Tibial nerve (tissue), 4 donors: Measurements from ENCODE around the gene SH3YL1. TPM values are rescaled to one million over a fixed set of nuclear protein-coding genes. Genes with fewer than 3 reads are reported as not detected.

ENCODE experiments used
- DNase-seq, 2 donors: peaks; one replicate each; pipeline ENCODE4 v3.0.0-alpha.2; 2019; ENCODE audit warnings: low spot score in 2 of 2
- H3K27ac ChIP-seq, 4 donors: fragments of 200-600 bp; sonication (generic) in 3 of 4; one replicate each; pipeline ENCODE4 v1.5.1; 2017 to 2019; ENCODE audit warnings: mild to moderate bottlenecking in 1 of 4
- H3K27me3 ChIP-seq, 2 donors: fragments of 200-600 bp; sonication (generic) in 1 of 2; one replicate each; pipeline versions ENCODE4 v1.5.1 to v1.6.0; 2017 to 2019
- H3K36me3 ChIP-seq, 3 donors: fragments of 200-600 bp; sonication (generic); one replicate each; pipeline ENCODE4 v1.5.1; 2018 to 2019
- H3K4me1 ChIP-seq, 4 donors: fragments of 200-600 bp; sonication (generic) in 3 of 4; one replicate each; pipeline ENCODE4 v1.5.1; 2017 to 2019
- H3K4me3 ChIP-seq, 4 donors: fragments of 200-600 bp; sonication (generic) in 3 of 4; one replicate each; pipeline ENCODE4 v1.5.1; 2017 to 2019; ENCODE audit warnings: mild to moderate bottlenecking in 1 of 4, moderate library complexity in 1 of 4
- H3K9me3 ChIP-seq, 4 donors: fragments of 200-600 bp; sonication (generic) in 3 of 4; one replicate each; pipeline ENCODE4 v1.5.1; 2017 to 2019
- CTCF ChIP-seq, 5 experiments: fragments of 200-600 bp in 3 of 5; fragments of 450-650 bp in 2 of 5; sonication (generic) in 3 of 5; IDR thresholded peaks; one replicate each; pipeline ENCODE4 v1.5.1; 2016 to 2019; ENCODE audit warnings: antibody characterized with exemption in 5 of 5, mild to moderate bottlenecking in 3 of 5, moderate library complexity in 2 of 5
- EP300 ChIP-seq, 2 donors: sonication (generic); formaldehyde crosslinking; IDR thresholded peaks; one replicate each; pipeline ENCODE4 v1.6.1; 2017; ENCODE audit warnings: antibody characterized with exemption in 2 of 2, mild to moderate bottlenecking in 1 of 2
- POLR2A ChIP-seq, 2 donors: fragments of 450-650 bp; IDR thresholded peaks; one replicate each; pipeline ENCODE4 v1.6.1; 2017; ENCODE audit warnings: antibody characterized with exemption in 2 of 2, mild to moderate bottlenecking in 2 of 2, moderate library complexity in 2 of 2
- WGBS, 2 donors: methylation state at CpG; one replicate each; pipeline ENCODE4 v1.1.5; 2018; 5-methylcytosine and 5-hydroxymethylcytosine counted together
- total RNA-seq, 4 donors: library from RNA; depleted of rRNA; stranded (reverse); fragments of >200 nt; gene quantifications; one replicate each; pipeline ENCODE4 v1.1.0, GENCODE V29; 2016

SH3YL1 gene
- total RNA-seq, 4 donors from 2014 or later = 22.2 to 36.0 (median 30.0) TPM

DNA sequence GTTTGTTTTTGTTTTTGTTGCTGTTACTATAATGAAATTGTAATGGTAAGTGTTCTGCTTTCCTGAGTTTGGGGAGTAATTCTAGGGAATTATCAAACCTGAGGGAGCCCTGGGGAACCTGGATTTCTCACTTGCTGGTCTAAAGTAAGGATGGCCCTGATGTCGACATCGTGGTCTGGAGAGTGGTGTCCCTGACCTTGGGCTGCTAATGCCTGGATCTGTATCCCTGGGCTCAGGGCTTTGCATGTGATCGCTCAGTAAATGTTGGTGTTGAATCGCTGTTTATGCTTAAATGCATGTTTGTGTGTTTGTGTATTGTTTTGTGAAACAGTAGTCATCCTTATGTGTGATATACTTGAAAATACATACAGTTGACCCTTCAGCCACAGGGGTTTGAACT is 7.0 kb upstream of the SH3YL1 start:
- Histone ChIP-seq H3K4me1 (peaks cover 0 to 39% (median 3%) of the 10 kb centered on the region in 4 donors), H3K27me3 (no peaks in the 10 kb centered on the region), H3K27ac (no peak overlapping the region), H3K4me3 (no peak overlapping the region), H3K9me3 (no peaks in the 10 kb centered on the region), H3K36me3 (peaks cover 0 to 36% (median 0%) of the 10 kb centered on the region in 3 donors)
- no peak for DNase-seq
- no peak for TF ChIP-seq EP300 (IDR thresholded peaks at IDR 0.05)
- TF ChIP-seq POLR2A (IDR thresholded peaks at IDR 0.05) = no peak
- TF ChIP-seq CTCF (IDR thresholded peaks at IDR 0.05) = no peak
- 91 to 93% methylated on average over 4 of the region's 4 CpGs for WGBS, 2 donors

- no peak for DNase-seq
- no peak overlapping the region for H3K4me3 ChIP-seq
- 58 to 67% methylated on average over 4 of the region's 4 CpGs for whole genome bisulfite sequencing, 2 donors
- TF ChIP-seq CTCF (IDR thresholded peaks at IDR 0.05) (no peak), EP300 (IDR thresholded peaks at IDR 0.05) (no peak), POLR2A (IDR thresholded peaks at IDR 0.05) (no peak)
- H3K36me3 ChIP-seq = peaks cover 0 to 26% (median 0%) of the 10 kb centered on the region in 3 donors
- H3K27ac ChIP-seq = no peak overlapping the region
- H3K9me3 ChIP-seq = no peaks in the 10 kb centered on the region
- no peaks in the 10 kb centered on the region for H3K27me3 ChIP-seq
- peaks cover 0 to 45% (median 8%) of the 10 kb centered on the region in 4 donors for H3K4me1 ChIP-seq
Observed at GRCh38 chr2:269356-270030, 5.7 kb upstream of the SH3YL1 start.

DNA sequence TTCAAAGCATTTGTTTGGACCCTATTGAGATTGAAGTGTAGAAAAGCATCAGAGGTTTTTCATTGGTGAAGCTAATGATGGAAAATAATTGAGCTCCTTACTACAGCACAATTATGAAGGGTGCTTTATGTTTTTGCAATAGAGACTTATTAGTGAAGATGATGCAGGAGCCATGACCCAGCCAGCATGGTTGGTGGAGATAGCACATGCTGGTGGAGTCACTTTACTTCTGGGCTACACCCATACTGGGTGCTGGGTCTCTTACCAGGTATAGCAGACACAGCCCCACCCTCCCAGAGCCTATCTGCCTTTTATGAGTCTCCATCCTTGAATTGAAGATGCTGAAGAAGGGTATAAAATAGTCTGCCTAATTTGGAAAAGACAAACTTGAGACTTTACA is 4.5 kb upstream of the SH3YL1 start:
- Histone ChIP-seq H3K4me3 (no peak overlapping the region), H3K9me3 (no peaks in the 10 kb centered on the region), H3K4me1 (peaks cover 0 to 54% (median 12%) of the 10 kb centered on the region in 4 donors), H3K36me3 (peaks cover 0 to 18% (median 0%) of the 10 kb centered on the region in 3 donors), H3K27ac (no peak overlapping the region), H3K27me3 (no peaks in the 10 kb centered on the region)
- DNase-seq = no peak
- no peak for TF ChIP-seq EP300 (IDR thresholded peaks at IDR 0.05)
- TF ChIP-seq CTCF (IDR thresholded peaks at IDR 0.05) = no peak
- no peak for TF ChIP-seq POLR2A (IDR thresholded peaks at IDR 0.05)

GRCh38 chr2:264493-265468 is 949 bp upstream of the SH3YL1 start, which contains the start of gene ACP1:
ACP1 (plus strand) TSS chr2:264947; CDS start chr2:264965, 18 bp downstream.
- peaks cover 0 to 57% (median 14%) of the 10 kb centered on the region in 4 donors for H3K4me1 ChIP-seq
- 1 to 2% methylated on average over 58 to 65 of the region's 73 CpGs for WGBS, 2 donors
- H3K27ac ChIP-seq = peak within 1 kb of the TSS; percentile 41 to 84 (median 82)
- peak; percentile 83 to 88 for DNase-seq
- TF ChIP-seq POLR2A (IDR thresholded peaks at IDR 0.05) = peak; percentile 61 to 79
- TF ChIP-seq EP300 (IDR thresholded peaks at IDR 0.05) = peak in 1 of 2 donors; percentile 95
- TF ChIP-seq CTCF (IDR thresholded peaks at IDR 0.05) = peak in 1 of 5 experiments; percentile 20
- peaks cover 0 to 14% (median 0%) of the 10 kb centered on the region in 3 donors for H3K36me3 ChIP-seq
- peak within 1 kb of the TSS; percentile 63 to 97 (median 82) for H3K4me3 ChIP-seq
- H3K9me3 ChIP-seq = peaks cover 0 to 2% (median 0%) of the 10 kb centered on the region in 4 donors
- no peaks in the 10 kb centered on the region for H3K27me3 ChIP-seq
